SJCRH30 (cell line): Measurements from ENCODE around the gene CNOT6. TPM values are rescaled to one million over a fixed set of nuclear protein-coding genes. Genes with fewer than 3 reads are reported as not detected.

ENCODE experiments used
- DNase-seq, 2 experiments: peaks; one replicate each; pipeline ENCODE4 v3.0.0-alpha.2; 2015 to 2020
- H3K27ac ChIP-seq: fragments of 250-450 bp; sonication (Bioruptor Pico); 2 replicates; pipeline ENCODE4 v1.5.1; 2020; ENCODE audit warnings: mild to moderate bottlenecking, moderate library complexity
- H3K27me3 ChIP-seq: fragments of 250-450 bp; sonication (Bioruptor Pico); 2 replicates; pipeline ENCODE4 v1.5.1; 2020; ENCODE audit warnings: mild to moderate bottlenecking, moderate library complexity
- H3K36me3 ChIP-seq: fragments of 250-450 bp; sonication (Bioruptor Pico); 2 replicates; pipeline ENCODE4 v1.5.1; 2020; ENCODE audit warnings: mild to moderate bottlenecking, moderate library complexity
- H3K4me1 ChIP-seq: fragments of 250-450 bp; sonication (Bioruptor Pico); 2 replicates; pipeline ENCODE4 v1.5.1; 2020; ENCODE audit warnings: mild to moderate bottlenecking, moderate library complexity
- H3K4me3 ChIP-seq: fragments of 250-450 bp; sonication (Bioruptor Pico); 2 replicates; pipeline ENCODE4 v1.5.1; 2020; ENCODE audit warnings: mild to moderate bottlenecking, moderate library complexity
- H3K9me3 ChIP-seq: fragments of 250-450 bp; sonication (Bioruptor Pico); replicated peaks from 2 replicates; pipeline ENCODE4 v1.5.1; 2020; ENCODE audit warnings: mild to moderate bottlenecking, moderate library complexity
- total RNA-seq: library from RNA; depleted of rRNA; stranded (reverse); fragments of >200 nt; shearing (Covaris generic); gene quantifications from 2 replicates; pipeline ENCODE4 v1.2.3, GENCODE V29; 2014

Gene CNOT6
- total RNA-seq, 1 experiment from 2014 or later = 28.2 TPM

GRCh38 chr5:180603076-180603594 lies 109.0 kb downstream of the CNOT6 start:
- H3K4me1 ChIP-seq = no peaks in the 10 kb centered on the region
- H3K27ac ChIP-seq = no peak overlapping the region
- no peaks in the 10 kb centered on the region for H3K9me3 ChIP-seq
- H3K4me3 ChIP-seq = no peak overlapping the region
- no peaks in the 10 kb centered on the region; the same call in 1 of the 2 replicates for H3K27me3 ChIP-seq
- H3K36me3 ChIP-seq = no peaks in the 10 kb centered on the region
- no peak for DNase-seq

GRCh38 chr5:180604271-180604670 lies 110.1 kb downstream of the CNOT6 start:
- H3K27me3 ChIP-seq = no peaks in the 10 kb centered on the region; the same call in 1 of the 2 replicates
- H3K4me1 ChIP-seq = no peaks in the 10 kb centered on the region
- no peak overlapping the region for H3K4me3 ChIP-seq
- H3K36me3 ChIP-seq = no peaks in the 10 kb centered on the region
- no peak for DNase-seq
- H3K27ac ChIP-seq = no peak overlapping the region
- H3K9me3 ChIP-seq = no peaks in the 10 kb centered on the region

- Histone ChIP-seq H3K27me3 (no peaks in the 10 kb centered on the region; the same call in 1 of the 2 replicates), H3K9me3 (no peaks in the 10 kb centered on the region)
- peak; percentile 46 to 71 for DNase-seq
Measured at GRCh38 chr5:180605554-180606214, 111.5 kb downstream of the CNOT6 start.

GRCh38 chr5:180606215-180606785 lies 112.1 kb downstream of the CNOT6 start:
- Histone ChIP-seq H3K36me3 (no peaks in the 10 kb centered on the region), H3K27me3 (no peaks in the 10 kb centered on the region; the same call in 1 of the 2 replicates), H3K9me3 (no peaks in the 10 kb centered on the region), H3K27ac (no peak overlapping the region), H3K4me3 (no peak overlapping the region), H3K4me1 (no peaks in the 10 kb centered on the region)
- no peak for DNase-seq

More at GRCh38 chr5:180605554-180606214, 111.5 kb downstream of the CNOT6 start:
- Histone ChIP-seq H3K4me3 (no peak overlapping the region), H3K36me3 (no peaks in the 10 kb centered on the region), H3K27ac (no peak overlapping the region), H3K4me1 (no peaks in the 10 kb centered on the region)

- Histone ChIP-seq H3K27ac (no peak overlapping the region), H3K4me1 (no peaks in the 10 kb centered on the region), H3K4me3 (no peak overlapping the region), H3K27me3 (no peaks in the 10 kb centered on the region; the same call in none of the 2 replicates), H3K9me3 (no peaks in the 10 kb centered on the region), H3K36me3 (no peaks in the 10 kb centered on the region)
- no peak for DNase-seq
Measured at GRCh38 chr5:180607861-180608571, 113.8 kb downstream of the CNOT6 start.

GRCh38 chr5:180608572-180609310 lies 114.6 kb downstream of the CNOT6 start:
- H3K4me3 ChIP-seq = no peak overlapping the region

GRCh38 chr5:180609386-180609785 lies 115.2 kb downstream of the CNOT6 start:
- Histone ChIP-seq H3K4me1 (no peaks in the 10 kb centered on the region), H3K4me3 (no peak overlapping the region), H3K9me3 (no peaks in the 10 kb centered on the region), H3K27ac (no peak overlapping the region), H3K36me3 (no peaks in the 10 kb centered on the region), H3K27me3 (no peaks in the 10 kb centered on the region; the same call in none of the 2 replicates)
- no peak for DNase-seq

More at GRCh38 chr5:180608572-180609310, 114.6 kb downstream of the CNOT6 start:
- no peaks in the 10 kb centered on the region for H3K9me3 ChIP-seq
- no peaks in the 10 kb centered on the region; the same call in none of the 2 replicates for H3K27me3 ChIP-seq
- H3K4me1 ChIP-seq = no peaks in the 10 kb centered on the region
- no peak overlapping the region for H3K27ac ChIP-seq
- no peaks in the 10 kb centered on the region for H3K36me3 ChIP-seq
- no peak for DNase-seq

- no peak overlapping the region for H3K4me3 ChIP-seq
- no peaks in the 10 kb centered on the region for H3K4me1 ChIP-seq
- no peaks in the 10 kb centered on the region; the same call in 1 of the 2 replicates for H3K27me3 ChIP-seq
- no peaks in the 10 kb centered on the region for H3K36me3 ChIP-seq
- H3K27ac ChIP-seq = no peak overlapping the region
- DNase-seq = no peak
- H3K9me3 ChIP-seq = no peaks in the 10 kb centered on the region
Measured at GRCh38 chr5:180609817-180610550, 115.8 kb downstream of the CNOT6 start.

- H3K4me1 ChIP-seq = no peaks in the 10 kb centered on the region
- no peak overlapping the region for H3K4me3 ChIP-seq
- no peaks in the 10 kb centered on the region; the same call in 1 of the 2 replicates for H3K27me3 ChIP-seq
- no peaks in the 10 kb centered on the region for H3K36me3 ChIP-seq
- H3K27ac ChIP-seq = no peak overlapping the region
- DNase-seq = peak in 1 of 2 experiments; percentile 27
- H3K9me3 ChIP-seq = no peaks in the 10 kb centered on the region
Measured at GRCh38 chr5:180611140-180611850, 117.1 kb downstream of the CNOT6 start.

- H3K27ac ChIP-seq = no peak overlapping the region
- no peaks in the 10 kb centered on the region; the same call in 1 of the 2 replicates for H3K27me3 ChIP-seq
- no peak overlapping the region for H3K4me3 ChIP-seq
- H3K9me3 ChIP-seq = no peaks in the 10 kb centered on the region
- no peak for DNase-seq
- no peaks in the 10 kb centered on the region for H3K4me1 ChIP-seq
- no peaks in the 10 kb centered on the region for H3K36me3 ChIP-seq
Measured at GRCh38 chr5:180612683-180613082, 118.5 kb downstream of the CNOT6 start.

GRCh38 chr5:180613188-180613813 lies 119.1 kb downstream of the CNOT6 start:
- Histone ChIP-seq H3K27me3 (no peaks in the 10 kb centered on the region; the same call in 1 of the 2 replicates), H3K4me1 (no peaks in the 10 kb centered on the region), H3K27ac (no peak overlapping the region), H3K9me3 (no peaks in the 10 kb centered on the region), H3K4me3 (no peak overlapping the region), H3K36me3 (no peaks in the 10 kb centered on the region)
- no peak for DNase-seq

- Histone ChIP-seq H3K4me3 (no peak overlapping the region), H3K36me3 (no peaks in the 10 kb centered on the region), H3K27ac (no peak overlapping the region), H3K4me1 (no peaks in the 10 kb centered on the region), H3K9me3 (no peaks in the 10 kb centered on the region), H3K27me3 (no peaks in the 10 kb centered on the region; the same call in 1 of the 2 replicates)
- DNase-seq = no peak
Measured at GRCh38 chr5:180613814-180614188, 119.6 kb downstream of the CNOT6 start.

GRCh38 chr5:180618487-180618828 lies 124.3 kb downstream of the CNOT6 start:
- Histone ChIP-seq H3K27me3 (no peaks in the 10 kb centered on the region), H3K27ac (no peak overlapping the region), H3K9me3 (no peaks in the 10 kb centered on the region), H3K36me3 (no peaks in the 10 kb centered on the region), H3K4me1 (no peaks in the 10 kb centered on the region), H3K4me3 (no peak overlapping the region)
- no peak for DNase-seq
